ENCODE measurements around the gene MBNL1. TPM values are rescaled to one million over a fixed set of nuclear protein-coding genes. Genes with fewer than 3 reads are reported as not detected.

The MBNL1 gene
- total RNA-seq, 1 experiment from 2014 or later = 200 TPM

DNA sequence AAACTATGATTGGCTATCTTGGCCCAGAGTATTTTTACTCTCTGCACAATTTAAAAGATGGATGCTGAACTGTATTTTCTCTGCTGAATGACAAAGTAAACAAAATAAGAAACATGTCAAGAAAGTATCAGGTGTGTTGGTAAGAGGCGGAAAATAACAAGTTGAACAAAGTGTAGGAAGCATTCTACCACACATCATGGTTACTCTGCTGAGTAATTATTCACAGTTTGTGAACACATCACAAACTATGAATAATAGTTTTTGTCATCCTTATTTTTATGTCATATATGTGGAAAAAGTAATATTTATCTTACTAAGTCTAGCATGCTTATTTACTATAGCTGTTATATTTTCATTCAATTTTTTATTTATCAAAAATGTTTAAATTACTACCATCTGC, 229.2 kb downstream of the MBNL1 start:
- ChIA-PET POLR2A (no interaction called here), CTCF (interaction anchor here (0.9 kb wide), 1 partner anchor 10 kb away, joined by 3 read pairs; no protein-coding TSS in a partner anchor), RAD21 (ENCODE audit: low non-redundant PET in 1 of 2, low total read pairs in 2 of 2, uncharacterized antibody in 2 of 2, unreplicated experiment in 2 of 2) (no interaction called here)
- no peaks in the 10 kb centered on the region for H3K9me2 ChIP-seq (ENCODE audit: insufficient read depth)
- intact Hi-C loops (cut with micrococcal nuclease) = no loop called here
- no TSS peak for BruUV-seq (replicated peaks)
- H3K36me3 ChIP-seq (ENCODE audit: control insufficient read depth in 1 of 2, insufficient read depth in 2 of 2, low read length in 2 of 2) = no peaks in the 10 kb centered on the region
- no peak overlapping the region for H3K27ac ChIP-seq (ENCODE audit: low read depth, low read length)
- no peak for ATAC-seq
- H3K4me3 ChIP-seq (replicated peaks in 1 of 2; ENCODE audit: low read depth in 1 of 2, low read length in 2 of 2) = no peak overlapping the region
- H3K4me2 ChIP-seq (ENCODE audit: low read length) = no peak overlapping the region
- no peak for DNase-seq (ENCODE audit: low read depth, low spot score)
- no peaks in the 10 kb centered on the region for H4K20me1 ChIP-seq (ENCODE audit: insufficient read depth)
- H3K79me2 ChIP-seq (ENCODE audit: insufficient read depth, low read length) = no peaks in the 10 kb centered on the region
- H3K4me1 ChIP-seq (ENCODE audit: control insufficient read depth in 1 of 2, insufficient read depth in 2 of 2, low read length in 2 of 2) = no peaks in the 10 kb centered on the region
- no peaks in the 10 kb centered on the region for H3K27me3 ChIP-seq (ENCODE audit: insufficient read depth, low read length)
- no peak overlapping the region for H2AFZ ChIP-seq (ENCODE audit: low read depth, low read length, poor library complexity, severe bottlenecking)
- no peak overlapping the region for H3K9ac ChIP-seq (ENCODE audit: low read length)
- H3K9me3 ChIP-seq (ENCODE audit: control insufficient read depth in 1 of 2, insufficient read depth in 1 of 2, low read depth in 1 of 2, low read length in 2 of 2) = no peaks in the 10 kb centered on the region
- TF ChIP-seq FOSL1 (IDR thresholded peaks at IDR 0.05; ENCODE audit: low read depth) = no peak

DNA sequence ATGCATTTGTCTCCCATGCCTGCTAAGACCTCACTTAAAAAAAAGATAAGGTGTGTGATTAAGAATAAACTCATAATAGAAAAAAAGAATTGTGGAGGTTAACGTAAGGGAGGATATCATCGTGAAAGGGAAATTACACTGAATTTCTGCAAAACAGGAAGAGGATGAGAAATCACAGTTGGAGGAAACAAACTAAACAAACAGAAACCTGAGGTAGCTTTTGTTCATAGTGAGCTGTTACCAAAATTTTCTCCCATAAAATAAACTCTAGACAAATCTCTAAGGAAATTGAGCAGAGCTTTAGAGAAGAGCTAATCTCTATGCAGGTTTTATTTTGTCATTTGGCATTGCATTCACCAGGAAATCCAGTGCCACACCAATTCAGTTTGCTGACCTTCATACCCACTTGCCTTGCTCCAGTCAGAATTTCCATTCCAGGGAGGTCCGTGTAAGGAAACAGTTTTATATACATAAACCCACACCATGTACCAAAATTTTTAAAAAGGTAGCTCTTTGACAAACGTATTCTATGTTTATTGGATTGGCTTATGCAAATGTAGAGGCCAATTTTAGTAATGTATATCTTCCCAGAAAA, 231.2 kb downstream of the MBNL1 start:
- POLR2A ChIA-PET = no interaction called here
- no peaks in the 10 kb centered on the region for H3K4me1 ChIP-seq (ENCODE audit: control insufficient read depth in 1 of 2, insufficient read depth in 2 of 2, low read length in 2 of 2)
- H3K9me2 ChIP-seq (ENCODE audit: insufficient read depth) = no peaks in the 10 kb centered on the region
- BruUV-seq (replicated peaks) = no TSS peak
- H3K27ac ChIP-seq (ENCODE audit: low read depth, low read length) = no peak overlapping the region
- intact Hi-C loops (cut with micrococcal nuclease) = no loop called here
- H3K4me2 ChIP-seq (ENCODE audit: low read length) = no peak overlapping the region
- no peaks in the 10 kb centered on the region for H3K27me3 ChIP-seq (ENCODE audit: insufficient read depth, low read length)
- no peaks in the 10 kb centered on the region for H3K9me3 ChIP-seq (ENCODE audit: control insufficient read depth in 1 of 2, insufficient read depth in 1 of 2, low read depth in 1 of 2, low read length in 2 of 2)
- CTCF ChIA-PET = no interaction called here
- H4K20me1 ChIP-seq (ENCODE audit: insufficient read depth) = no peaks in the 10 kb centered on the region
- no peak for DNase-seq (ENCODE audit: low read depth, low spot score)
- no peak overlapping the region for H3K9ac ChIP-seq (ENCODE audit: low read length)
- H2AFZ ChIP-seq (ENCODE audit: low read depth, low read length, poor library complexity, severe bottlenecking) = no peak overlapping the region
- RAD21 ChIA-PET (ENCODE audit: low non-redundant PET in 1 of 2, low total read pairs in 2 of 2, uncharacterized antibody in 2 of 2, unreplicated experiment in 2 of 2) = no interaction called here
- ATAC-seq = no peak
- H3K36me3 ChIP-seq (ENCODE audit: control insufficient read depth in 1 of 2, insufficient read depth in 2 of 2, low read length in 2 of 2) = no peaks in the 10 kb centered on the region
- no peaks in the 10 kb centered on the region for H3K79me2 ChIP-seq (ENCODE audit: insufficient read depth, low read length)
- no peak overlapping the region for H3K4me3 ChIP-seq (replicated peaks in 1 of 2; ENCODE audit: low read depth in 1 of 2, low read length in 2 of 2)
- TF ChIP-seq SIN3A (IDR thresholded peaks at IDR 0.05; ENCODE audit: low read depth) = no peak
- no peak for TF ChIP-seq RAD21 (IDR thresholded peaks at IDR 0.05; ENCODE audit: low read depth)
- TF ChIP-seq, protein P1, sequence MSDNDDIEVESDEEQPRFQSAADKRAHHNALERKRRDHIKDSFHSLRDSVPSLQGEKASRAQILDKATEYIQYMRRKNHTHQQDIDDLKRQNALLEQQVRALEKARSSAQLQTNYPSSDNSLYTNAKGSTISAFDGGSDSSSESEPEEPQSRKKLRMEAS (IDR thresholded peaks at IDR 0.05) = no peak
- no peak for TF ChIP-seq ZNF274 (IDR thresholded peaks at IDR 0.05; ENCODE audit: low read depth, low read length)
- TF ChIP-seq, protein P2, sequence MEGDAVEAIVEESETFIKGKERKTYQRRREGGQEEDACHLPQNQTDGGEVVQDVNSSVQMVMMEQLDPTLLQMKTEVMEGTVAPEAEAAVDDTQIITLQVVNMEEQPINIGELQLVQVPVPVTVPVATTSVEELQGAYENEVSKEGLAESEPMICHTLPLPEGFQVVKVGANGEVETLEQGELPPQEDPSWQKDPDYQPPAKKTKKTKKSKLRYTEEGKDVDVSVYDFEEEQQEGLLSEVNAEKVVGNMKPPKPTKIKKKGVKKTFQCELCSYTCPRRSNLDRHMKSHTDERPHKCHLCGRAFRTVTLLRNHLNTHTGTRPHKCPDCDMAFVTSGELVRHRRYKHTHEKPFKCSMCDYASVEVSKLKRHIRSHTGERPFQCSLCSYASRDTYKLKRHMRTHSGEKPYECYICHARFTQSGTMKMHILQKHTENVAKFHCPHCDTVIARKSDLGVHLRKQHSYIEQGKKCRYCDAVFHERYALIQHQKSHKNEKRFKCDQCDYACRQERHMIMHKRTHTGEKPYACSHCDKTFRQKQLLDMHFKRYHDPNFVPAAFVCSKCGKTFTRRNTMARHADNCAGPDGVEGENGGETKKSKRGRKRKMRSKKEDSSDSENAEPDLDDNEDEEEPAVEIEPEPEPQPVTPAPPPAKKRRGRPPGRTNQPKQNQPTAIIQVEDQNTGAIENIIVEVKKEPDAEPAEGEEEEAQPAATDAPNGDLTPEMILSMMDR (IDR thresholded peaks at IDR 0.05 in 2 of 3, conservative IDR thresholded peaks at IDR 0.05 in 1 of 3; ENCODE audit: borderline replicate concordance in 1 of 3, insufficient read depth in 1 of 3, low read depth in 2 of 3, low read length in 2 of 3) = no peak
- TF ChIP-seq, protein P3, sequence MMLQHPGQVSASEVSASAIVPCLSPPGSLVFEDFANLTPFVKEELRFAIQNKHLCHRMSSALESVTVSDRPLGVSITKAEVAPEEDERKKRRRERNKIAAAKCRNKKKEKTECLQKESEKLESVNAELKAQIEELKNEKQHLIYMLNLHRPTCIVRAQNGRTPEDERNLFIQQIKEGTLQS (IDR thresholded peaks at IDR 0.05) = no peak
- TF ChIP-seq, protein P4, sequence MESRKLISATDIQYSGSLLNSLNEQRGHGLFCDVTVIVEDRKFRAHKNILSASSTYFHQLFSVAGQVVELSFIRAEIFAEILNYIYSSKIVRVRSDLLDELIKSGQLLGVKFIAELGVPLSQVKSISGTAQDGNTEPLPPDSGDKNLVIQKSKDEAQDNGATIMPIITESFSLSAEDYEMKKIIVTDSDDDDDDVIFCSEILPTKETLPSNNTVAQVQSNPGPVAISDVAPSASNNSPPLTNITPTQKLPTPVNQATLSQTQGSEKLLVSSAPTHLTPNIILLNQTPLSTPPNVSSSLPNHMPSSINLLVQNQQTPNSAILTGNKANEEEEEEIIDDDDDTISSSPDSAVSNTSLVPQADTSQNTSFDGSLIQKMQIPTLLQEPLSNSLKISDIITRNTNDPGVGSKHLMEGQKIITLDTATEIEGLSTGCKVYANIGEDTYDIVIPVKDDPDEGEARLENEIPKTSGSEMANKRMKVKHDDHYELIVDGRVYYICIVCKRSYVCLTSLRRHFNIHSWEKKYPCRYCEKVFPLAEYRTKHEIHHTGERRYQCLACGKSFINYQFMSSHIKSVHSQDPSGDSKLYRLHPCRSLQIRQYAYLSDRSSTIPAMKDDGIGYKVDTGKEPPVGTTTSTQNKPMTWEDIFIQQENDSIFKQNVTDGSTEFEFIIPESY (IDR thresholded peaks at IDR 0.05; ENCODE audit: extremely low read depth, insufficient replicate concordance, low read length) = no peak
- TF ChIP-seq EGR1 (IDR thresholded peaks at IDR 0.05; ENCODE audit: low read depth) = no peak
- no peak for TF ChIP-seq JUND (IDR thresholded peaks at IDR 0.05)
- TF ChIP-seq ZFX (IDR thresholded peaks at IDR 0.05) = no peak
- TF ChIP-seq, protein P5, sequence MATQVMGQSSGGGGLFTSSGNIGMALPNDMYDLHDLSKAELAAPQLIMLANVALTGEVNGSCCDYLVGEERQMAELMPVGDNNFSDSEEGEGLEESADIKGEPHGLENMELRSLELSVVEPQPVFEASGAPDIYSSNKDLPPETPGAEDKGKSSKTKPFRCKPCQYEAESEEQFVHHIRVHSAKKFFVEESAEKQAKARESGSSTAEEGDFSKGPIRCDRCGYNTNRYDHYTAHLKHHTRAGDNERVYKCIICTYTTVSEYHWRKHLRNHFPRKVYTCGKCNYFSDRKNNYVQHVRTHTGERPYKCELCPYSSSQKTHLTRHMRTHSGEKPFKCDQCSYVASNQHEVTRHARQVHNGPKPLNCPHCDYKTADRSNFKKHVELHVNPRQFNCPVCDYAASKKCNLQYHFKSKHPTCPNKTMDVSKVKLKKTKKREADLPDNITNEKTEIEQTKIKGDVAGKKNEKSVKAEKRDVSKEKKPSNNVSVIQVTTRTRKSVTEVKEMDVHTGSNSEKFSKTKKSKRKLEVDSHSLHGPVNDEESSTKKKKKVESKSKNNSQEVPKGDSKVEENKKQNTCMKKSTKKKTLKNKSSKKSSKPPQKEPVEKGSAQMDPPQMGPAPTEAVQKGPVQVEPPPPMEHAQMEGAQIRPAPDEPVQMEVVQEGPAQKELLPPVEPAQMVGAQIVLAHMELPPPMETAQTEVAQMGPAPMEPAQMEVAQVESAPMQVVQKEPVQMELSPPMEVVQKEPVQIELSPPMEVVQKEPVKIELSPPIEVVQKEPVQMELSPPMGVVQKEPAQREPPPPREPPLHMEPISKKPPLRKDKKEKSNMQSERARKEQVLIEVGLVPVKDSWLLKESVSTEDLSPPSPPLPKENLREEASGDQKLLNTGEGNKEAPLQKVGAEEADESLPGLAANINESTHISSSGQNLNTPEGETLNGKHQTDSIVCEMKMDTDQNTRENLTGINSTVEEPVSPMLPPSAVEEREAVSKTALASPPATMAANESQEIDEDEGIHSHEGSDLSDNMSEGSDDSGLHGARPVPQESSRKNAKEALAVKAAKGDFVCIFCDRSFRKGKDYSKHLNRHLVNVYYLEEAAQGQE (IDR thresholded peaks at IDR 0.05; ENCODE audit: low read depth) = no peak
- TF ChIP-seq EZH2phosphoT487 (IDR thresholded peaks at IDR 0.05; ENCODE audit: borderline replicate concordance) = no peak
